Activated CD4-positive, alpha-beta T cell treated with anti-CD3 and anti-CD28 coated beads, Interleukin-2, amount 50 U/mL, for 16 hours (primary cell): ENCODE results near the gene PLXNB1.

Source experiments
- DNase-seq: peaks from one replicate; pipeline ENCODE4 v3.0.0-alpha.2; 2020

Gene PLXNB1

DNA sequence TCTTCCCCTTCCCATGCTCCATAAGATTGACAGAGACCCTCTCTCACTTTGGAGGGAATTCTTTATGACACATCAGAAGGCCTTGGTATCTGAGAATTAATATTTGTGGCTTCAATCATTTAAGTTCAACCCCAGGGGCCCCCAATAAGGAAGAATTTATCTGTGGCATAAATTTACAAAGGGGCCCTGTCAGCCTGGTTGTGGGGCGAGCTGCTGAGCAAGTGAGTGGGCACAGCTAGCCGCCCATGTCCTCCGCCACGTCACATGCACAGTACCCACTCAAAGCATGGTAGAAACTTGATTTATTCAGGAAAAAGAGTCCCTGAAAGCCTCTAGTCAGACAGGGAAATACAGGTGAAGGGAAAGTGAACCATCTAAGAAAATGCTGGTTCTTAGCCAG is 13.3 kb downstream of the PLXNB1 start:
- DNase-seq: no peak

DNA sequence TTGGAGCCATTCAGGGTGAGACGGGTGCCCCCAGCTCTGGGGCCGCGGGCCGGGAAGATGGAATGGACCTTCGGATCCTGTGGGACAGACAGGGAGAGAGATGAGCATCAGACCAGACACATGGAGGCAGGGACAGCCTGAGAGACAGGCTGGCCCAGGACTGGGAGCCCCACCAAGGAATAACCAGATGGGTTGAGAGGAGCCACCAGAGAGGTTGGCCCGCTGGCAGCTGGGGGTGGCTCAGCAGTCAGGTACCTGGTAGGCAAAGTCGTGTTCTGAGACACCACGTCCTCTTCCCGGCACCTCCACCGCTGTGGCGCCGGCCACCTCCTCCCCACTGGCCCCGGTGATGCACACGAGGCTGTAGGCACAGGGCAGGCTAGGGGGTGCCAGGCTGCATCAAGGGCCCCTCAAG is 13.8 kb downstream of the PLXNB1 start:
- no peak for DNase-seq

DNA sequence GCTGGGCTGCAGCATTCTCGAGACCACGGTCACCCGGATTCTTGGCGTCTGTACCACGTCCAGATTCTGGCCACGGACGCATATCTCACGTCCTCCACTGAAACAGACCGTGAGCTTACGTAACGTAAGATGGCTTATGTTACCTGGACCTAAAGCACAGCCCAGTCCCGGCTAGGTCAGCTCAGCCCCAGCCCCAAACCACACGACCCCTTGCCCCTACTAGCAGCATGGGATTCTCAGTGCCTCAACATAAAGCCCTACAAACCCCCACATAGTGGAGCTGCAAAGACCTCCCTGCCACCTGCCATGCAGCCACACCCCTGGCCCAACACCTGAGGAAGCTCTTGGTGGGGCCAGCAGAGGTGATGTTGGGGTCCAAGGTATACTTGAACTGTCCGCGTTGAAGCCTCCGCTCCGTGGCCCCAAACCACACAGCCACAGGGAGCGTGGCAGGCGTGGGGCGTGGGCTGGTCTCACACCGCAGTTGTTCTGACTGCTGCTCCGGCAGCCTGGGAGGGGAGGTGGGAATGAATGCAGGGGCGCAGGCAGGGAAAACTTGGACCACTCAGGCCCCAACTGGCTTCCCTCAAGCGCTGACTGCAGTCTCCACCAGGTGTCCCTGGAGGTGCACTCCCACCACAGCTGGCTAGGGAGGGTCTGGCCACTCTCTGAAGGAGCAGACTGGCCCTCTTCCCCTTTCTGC is 14.5 kb downstream of the PLXNB1 start:
- DNase-seq: no peak

DNA sequence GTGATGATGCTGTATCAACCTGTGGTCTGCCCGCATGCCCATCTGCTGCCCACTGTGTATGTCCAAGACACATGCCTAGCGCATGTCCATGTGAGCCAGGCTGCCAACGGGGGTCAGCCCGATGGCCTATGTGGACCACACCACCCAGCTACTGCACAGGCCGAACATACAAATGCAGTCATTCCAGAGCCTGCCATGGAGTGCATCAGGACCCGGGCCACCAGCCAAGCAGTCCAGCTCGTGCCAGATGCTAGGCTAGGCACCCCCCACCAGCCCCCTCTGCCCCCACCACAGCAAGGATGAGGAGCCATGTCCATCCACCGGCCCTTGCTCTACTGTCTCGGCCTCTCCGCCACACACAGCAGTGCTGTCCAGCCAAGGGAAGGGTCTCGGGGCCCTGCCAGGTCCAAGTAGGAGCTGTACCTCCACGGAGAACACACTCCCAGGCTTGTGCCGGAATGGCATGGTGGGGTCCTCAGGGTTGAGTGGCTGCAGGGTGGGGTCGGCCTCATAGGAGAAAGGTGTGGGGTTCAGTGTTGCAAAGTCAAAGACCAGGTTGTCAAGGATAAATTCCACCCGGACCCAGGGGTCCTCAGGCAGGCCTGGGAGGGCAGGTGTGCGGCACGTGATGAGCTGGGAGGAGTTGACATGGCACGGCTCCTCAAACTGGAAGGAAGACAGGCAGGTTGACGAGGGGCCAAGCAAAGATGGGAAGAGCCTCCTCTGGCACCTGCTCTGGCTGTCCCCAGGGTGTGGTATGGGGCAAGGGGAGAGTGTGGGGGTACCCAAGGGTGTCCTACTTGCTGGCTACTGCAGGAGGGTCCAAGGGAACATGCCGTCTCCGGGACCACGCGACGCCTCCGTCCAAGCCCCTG is 15.3 kb downstream of the PLXNB1 start:
- DNase-seq: no peak

DNA sequence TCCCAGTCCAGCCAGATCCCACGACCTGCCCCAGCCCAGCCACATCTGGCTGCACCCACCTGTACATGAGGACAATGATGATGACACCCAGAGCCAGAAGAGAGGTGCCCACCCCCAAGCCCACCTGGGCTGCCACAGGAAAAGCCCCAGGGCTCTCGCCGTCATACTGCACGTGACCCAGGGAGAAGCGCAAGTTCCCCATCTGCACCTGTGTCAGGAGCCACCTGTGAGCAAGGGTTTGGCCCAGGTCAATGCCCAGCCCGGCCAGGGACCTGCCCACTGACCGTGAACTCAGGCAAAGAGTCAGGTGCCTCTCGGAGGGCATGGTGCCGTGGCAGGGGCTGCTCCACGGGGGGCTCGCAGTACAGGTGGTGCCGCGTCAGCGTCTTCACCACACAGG is 16.3 kb downstream of the PLXNB1 start:
- no peak for DNase-seq

DNA sequence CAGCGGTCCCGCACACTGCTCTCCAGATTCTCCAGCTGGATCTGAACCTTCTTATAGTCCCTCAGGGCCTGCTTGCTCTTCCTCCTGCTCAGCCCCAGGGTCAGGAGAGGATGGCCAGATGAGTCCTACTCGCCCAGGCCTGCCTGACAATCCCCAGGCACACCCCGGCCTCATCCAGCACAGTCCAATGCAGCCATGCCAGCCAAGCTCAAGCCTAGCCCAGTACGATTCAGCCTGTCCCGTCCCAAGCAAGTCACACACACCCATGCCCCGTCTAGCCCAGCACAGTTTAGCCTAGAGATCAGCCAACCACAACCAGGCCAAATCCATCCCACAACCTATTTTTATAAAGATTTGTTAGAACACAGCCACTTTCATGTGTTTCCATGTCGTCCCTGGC is 16.8 kb downstream of the PLXNB1 start:
- no peak for DNase-seq

DNA sequence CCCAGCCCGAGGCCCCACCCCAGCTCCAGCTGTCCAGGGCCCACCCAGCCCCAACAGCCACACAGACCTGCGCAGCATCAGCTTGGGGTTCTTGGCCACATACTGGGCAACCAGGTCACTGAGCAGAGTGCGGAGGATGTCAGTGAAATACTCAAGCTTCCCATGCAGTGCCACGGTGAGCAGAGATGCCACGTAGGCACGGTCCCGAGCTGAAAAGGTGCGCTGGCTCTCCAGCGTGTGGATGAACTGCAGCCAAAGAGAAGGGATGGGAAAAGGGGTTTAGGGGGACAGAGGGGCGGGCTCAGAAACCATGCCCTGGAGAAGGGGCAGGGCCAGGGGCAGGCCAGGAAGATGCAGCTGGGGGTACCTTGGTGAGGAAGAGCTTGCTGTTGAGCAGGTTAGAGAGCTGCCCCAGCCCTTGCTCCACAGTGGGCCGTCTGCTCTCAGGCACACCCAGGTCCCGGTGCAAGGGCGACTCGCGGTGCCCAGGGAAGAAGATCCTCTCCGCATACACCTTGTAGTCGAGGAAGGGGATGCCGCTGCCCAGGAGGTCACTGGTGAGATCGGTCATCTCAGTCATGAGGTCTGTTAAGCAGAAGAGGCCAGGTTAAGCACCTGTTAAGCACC is 17.4 kb downstream of the PLXNB1 start:
- DNase-seq: no peak

DNA sequence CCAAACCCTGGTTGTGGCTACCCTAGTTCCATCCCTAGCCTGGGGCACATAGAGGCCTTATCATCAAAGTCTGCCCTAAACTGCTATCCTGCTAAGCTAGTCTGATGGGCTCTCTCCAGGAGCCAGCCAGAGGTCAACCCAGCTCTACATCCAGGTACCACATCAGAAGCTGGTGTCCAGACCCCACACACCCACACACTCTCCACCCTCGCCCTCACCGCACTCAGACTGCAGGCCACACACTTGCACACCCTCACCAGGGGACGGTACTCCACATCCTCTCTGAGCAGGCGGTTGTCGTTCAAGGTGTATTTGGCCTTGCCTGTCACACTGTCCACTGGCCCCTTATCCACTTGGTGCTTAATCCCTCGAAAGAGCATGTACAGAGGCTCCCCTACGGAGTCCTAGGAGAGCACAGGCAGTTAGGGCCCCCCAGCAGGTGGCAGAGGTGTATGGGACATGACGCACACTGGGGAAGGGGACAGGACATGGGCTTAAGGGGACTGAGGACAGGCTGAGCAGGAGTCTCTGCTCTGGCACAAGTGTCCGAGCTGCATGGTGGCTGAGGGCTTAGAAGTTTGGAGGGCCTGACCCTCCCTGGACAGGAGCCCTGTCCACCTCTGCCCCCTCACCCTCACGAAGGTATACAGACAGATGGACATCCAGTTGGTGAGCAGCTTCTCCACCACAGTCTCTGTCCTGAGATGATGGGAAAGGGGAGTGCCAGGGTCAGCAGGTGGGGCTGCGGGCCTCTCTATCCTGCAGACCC is 18.1 kb downstream of the PLXNB1 start:
- no peak for DNase-seq

DNA sequence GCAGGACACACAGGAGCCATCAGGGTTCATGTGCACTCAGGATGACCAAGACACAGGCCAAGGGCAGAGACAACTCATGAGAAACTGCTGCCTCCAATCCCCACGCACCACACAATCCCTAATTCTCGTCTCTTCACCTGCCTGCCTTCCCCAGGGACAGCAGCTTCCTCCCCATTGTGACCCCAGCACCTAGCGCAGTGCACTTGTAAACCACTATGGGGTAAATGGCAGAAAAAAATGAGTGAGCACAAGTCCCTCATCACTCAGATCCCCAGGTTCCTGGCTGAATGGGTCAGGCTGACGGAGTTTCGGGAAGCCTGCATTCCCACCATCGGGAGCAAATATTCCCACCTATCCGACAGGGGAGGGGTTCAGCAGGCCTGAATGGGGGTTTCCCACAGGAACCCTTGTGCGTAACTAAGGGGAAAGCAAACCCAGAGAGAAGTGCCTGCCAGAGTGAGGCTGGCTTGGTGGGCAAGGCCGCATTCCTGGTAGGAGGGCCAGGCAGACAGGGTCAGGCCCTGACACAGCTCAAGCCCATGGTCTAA is 18.8 kb downstream of the PLXNB1 start:
- no peak for DNase-seq

DNA sequence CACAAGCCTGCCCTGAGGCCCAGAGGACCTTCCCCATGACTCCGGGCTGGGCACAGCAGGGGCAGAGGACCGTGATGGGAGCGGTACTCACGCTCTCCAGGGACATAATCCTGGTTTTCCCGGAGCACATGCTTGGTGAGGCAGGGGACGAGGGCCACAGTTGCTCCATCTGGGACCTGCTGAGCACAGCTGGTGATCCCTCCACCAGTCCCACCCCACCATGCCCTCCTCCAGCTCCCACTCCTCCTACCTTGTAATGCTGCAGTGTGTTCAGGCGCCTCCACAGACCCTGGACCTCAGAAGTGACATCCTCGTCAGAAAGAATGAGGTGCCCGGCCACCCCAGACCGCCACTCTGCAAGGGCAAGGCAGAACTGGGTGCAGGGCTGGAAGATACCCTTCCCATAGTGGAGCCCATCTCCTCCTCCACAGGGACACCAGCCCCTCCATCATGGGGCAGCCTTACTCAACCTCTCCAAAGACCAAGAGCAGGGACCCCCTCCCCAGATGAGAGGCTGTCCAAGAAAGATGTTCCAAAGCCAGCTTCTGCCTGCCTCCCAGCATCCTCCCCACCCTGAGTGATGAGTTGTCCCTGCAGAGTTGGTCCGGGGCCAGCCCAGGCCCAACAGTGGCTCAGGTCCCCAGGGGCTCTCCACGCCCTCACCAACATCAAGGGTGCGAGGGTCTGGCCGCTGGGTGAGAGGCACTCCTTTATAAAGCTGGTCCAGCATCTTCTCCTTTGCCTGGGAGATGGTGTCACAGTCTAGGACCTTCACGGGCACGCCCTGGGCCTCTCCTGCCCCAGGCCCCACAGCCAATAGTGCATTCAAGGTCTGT is 19.5 kb downstream of the PLXNB1 start:
- no peak for DNase-seq

DNA sequence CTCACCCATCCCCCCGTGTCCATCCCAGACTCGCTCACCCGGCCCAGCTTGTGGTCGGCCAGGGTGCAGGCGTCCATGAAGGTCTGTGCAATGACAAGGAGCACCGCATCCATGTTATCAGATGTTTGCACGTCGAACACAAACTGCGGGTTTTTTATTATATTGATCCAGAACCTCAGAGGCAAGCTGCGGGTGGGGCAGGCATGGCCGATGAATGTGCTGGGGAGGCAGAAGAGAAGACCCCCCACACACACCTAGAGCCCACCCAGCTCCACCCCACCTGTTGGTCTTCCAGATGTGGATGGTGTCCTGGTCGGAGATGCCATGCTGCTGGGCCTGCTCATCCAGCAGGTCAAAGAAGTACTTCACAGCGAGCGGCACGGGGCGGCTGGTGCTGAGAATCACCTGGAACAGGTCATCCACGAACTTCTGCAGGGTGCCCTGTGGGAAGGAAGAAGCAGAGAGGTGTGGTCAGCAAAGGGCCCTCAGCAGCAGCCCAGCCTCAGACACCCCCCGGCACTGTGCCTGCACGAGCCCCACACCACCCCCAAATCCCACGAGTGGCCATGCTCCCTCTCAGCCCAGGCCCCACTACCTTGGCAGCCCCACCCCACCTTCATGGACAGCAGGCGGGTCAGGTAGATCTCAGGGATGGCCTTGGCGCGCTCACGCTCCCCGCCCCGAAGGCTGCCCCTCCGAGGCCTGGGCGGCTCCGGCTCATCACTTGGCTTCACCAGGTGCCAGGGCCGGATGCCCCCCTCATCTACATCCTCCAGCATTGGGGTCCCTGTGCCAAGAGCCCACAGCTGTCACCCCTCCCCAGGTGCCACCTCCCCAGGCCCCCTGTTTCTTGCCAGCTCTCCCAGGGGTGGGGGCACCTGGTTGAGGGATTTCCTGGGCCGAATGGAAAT is 20.3 kb downstream of the PLXNB1 start:
- no peak for DNase-seq

DNA sequence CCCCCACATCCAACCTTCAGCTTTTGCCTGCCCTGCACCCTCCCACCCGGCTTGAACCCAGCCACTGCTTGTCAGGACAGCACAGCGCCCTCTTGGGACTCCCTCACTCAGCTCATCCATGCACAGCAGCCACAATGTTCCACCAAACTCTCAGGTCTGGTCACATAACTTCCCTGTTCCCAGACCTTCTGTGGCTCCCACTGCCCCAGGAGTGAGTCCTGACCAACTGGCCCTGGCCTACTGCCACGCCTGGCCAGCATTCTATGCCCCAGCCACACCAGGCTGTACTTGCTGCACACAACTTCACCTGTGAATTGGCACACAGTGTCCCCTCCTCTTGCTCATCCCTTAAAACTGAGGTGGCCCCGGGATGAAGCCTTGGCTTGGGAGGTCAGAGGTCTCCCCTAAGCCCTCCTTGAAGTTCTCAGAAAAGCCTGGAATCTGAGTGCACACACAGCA is 21.0 kb downstream of the PLXNB1 start:
- DNase-seq: no peak

DNA sequence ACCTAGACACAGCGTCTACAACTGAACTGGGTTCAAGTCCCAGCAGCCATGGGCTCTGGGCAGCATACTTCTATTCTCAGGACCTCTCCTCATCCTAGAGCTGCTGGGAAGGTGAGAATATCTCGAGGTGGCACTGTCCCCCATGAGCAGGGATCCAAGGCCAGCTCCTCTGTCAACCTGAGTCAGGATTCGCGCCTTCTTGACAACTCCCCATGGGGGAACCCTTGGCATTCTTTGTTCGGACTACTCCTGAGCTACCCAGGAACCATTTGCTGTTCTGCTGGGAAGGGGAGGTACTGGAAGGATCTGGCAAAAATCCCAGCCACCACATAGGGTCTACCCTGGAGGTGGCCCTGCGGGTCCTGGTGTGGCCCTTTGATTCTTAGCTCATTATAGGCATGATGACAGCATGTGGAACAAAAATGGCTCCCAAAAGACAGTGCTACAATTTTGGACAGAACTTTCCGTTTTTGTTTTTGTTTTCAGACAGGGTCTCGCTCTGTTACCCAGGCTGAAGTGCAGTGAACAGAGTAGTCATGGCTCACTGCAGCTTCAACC is 22.3 kb downstream of the PLXNB1 start:
- no peak for DNase-seq

DNA sequence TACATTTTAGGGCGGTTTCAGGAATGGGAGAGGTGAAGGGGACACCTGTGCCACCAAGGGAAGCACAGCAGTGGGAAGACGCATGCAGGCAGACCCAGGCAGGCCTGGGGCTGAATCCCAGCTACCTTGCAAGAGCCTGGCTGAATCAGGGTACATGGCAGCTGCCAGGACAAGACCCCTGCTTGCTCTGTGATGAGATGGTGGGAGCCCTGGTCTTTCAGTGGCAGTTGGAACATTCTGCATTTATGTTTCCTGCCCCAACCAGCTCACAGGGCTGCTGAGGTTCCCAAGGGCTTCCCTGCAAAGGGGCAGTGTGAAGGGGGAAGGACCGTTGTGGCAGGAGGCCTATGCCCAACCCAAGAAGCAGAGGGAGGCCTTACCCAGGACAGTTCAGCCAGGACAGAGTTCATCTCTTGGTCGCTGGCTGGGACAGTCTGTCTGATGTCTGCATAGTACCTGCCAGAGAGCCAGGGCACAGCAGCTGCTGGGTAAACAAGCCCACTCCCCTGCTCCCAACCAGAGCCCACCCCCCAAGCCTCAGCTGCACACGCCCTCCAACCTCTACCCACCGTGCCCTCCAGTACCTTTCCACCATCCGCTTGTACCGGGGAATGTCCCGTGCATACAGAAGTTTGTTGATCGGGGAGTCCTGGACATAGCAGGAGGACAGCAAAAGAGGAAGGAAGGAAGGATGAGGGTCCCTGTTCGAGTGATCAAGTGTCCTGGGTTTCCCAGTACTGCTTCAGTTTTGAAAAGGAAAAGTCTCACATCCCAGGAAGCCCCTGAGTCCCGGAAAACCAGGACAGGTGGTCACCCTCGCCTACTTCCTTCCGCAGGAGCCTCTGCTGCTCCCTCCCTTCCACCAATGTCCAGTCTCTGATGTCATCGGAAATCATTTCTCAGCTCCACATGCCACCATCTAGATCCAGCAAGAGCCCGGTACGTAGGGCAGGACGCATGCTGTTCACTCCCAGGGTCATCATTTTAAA is 23.1 kb downstream of the PLXNB1 start:
- no peak for DNase-seq

DNA sequence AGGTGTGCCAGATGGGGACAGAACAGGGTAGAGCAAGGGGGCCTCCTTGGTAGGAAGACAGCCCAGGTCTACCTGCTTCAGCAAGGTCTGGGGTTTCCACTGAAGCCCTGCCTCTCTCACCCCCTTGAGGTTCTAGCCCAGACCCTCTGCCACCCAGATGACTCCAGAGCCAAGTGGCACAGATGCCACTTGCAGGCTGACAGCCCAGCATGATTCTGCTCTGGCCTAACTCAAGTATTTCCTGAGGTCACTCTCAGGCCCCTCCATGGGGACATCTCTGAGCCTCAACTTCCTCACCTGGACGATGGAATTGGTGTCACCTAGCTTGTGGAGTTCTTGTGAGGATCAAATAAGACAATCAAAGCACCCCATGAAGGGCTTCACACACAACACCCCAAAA is 23.9 kb downstream of the PLXNB1 start:
- no peak for DNase-seq

DNA sequence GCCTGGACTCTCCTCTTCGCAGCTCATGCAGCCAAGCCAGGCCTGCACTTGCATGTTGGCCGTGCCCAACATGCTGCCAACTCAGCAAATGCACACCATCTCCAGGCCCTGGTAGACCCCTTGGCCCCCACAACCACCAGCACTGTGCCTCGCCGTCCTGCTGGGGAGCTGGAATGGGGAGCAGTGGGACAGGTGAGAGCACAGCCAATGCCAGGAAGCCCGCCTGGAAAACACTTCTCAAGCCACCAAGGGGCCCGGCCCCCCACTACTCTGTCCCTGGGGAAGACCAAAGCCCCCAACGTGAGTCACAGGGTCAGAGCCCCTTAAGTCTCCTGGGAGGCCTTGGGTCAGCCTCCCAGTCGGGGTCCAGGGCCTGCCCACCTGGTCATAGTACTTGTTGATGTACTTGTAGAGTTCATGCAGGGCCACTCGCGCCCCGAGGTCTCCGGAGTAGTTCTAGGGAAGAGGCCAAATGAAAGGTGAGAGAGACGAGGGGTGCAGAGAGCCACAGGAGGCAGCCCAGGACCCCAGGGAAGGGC is 24.5 kb downstream of the PLXNB1 start:
- DNase-seq: no peak

DNA sequence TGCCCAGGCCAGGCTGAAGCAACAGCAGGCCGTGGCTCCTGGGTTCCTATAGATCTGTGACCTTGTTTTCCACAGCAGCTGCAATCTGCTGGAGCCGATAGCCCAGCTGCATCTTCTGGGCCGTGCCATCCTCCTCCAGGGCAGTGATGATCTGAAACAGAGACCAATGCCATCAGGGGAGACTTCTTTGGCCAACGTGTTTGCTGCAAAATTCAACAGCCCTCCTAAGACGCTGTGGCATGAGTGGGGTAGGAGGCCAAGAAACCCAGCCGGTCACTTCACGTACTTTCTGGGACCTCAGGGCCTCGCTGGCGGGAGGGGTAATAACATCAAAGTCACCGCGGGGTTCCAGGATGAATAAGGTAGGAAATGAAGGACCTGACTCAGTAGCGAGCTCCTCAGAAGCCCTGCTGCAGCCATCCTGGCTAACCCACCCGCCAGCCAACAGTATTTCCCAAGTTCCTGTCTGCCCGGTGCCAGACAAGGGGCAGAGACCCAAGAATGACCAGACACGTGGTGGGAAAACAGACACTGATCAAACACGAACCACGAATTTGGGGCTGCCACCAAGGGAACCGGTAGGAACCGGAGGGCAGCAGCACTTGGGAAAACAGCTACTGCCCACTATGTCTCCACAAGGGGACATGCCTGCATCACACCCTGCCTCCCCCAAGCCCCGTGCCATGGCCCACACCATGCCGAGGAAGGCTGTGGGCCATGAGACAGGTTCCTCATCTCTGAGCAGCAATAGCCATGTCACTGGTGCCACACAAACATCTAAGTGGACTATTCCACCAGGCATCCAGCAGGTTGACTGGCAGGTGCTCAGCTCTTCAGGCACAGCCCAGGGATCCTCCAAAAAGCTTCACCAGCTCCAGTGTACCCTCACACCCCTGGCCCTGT is 25.2 kb downstream of the PLXNB1 start:
- DNase-seq: no peak
